ENCODE data around the gene TRIM52. TPM values are rescaled to one million over a fixed set of nuclear protein-coding genes. Genes with fewer than 3 reads are reported as not detected.
A peak's percentile ranks its signal among the peaks of the same experiment; 100 is the strongest.

TRIM52 gene
- total and polyA plus RNA-seq, 9 of the 15 experiments (the other 6 are each of a cell fraction or from before 2014, with no cell fraction given) = 3.3 to 21.9 (median 13.5) TPM

DNA sequence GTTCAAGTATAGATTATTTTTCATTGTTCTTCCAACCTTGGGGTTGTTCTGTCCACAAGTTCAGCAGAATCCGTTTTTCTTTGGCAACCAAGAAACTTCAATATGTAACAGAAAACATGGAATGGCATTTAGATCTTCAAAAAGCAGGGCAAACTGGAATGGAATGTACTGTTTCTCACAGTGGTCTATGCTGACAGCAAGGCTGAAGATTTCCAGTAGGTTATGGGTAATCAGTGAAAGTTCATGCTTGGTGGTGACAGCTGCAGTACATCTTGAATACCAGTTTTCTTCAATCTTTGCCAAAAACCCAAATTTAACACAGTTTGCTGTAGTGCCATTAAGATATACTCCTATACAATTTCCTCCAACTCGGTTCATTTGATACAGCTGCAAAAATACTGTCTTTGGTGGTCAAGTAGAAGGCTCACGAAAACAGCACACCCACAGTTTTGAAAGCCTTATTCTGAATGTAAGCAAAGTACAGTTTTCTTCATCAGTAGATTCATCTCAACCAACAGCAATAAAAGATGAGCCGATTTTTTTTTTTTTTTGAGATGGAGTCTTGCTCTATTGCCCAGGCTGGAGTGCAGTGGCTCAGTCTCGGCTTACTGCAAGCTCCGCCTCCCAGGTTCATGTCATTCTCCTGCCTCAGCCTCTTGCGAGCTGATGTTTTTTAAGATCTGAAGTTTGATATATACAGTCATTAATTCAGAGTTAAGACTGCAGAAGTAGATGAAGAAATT lies 4.9 kb downstream of the TRIM52 start:
- TF ChIP-seq ZNF121 (CRISPR knock-in tag; conservative IDR thresholded peaks at IDR 0.05) (peak; percentile 70), POLR2A (conservative IDR thresholded peaks at IDR 0.05) (peak; percentile 33; the same call in 1 of the 2 replicates), SREBF1 (IDR thresholded peaks at IDR 0.05; ENCODE audit: borderline replicate concordance, low read depth, low read length) (no peak), ZNF384 (IDR thresholded peaks at IDR 0.05; ENCODE audit: low read depth, low read length) (0 out of 2 replicates have a peak, but pooled peaks have one; percentile 37), BCOR (IDR thresholded peaks at IDR 0.05) (0 out of 2 replicates have a peak, but pooled peaks have one; percentile 16)
- TF ChIP-seq, protein P1, sequence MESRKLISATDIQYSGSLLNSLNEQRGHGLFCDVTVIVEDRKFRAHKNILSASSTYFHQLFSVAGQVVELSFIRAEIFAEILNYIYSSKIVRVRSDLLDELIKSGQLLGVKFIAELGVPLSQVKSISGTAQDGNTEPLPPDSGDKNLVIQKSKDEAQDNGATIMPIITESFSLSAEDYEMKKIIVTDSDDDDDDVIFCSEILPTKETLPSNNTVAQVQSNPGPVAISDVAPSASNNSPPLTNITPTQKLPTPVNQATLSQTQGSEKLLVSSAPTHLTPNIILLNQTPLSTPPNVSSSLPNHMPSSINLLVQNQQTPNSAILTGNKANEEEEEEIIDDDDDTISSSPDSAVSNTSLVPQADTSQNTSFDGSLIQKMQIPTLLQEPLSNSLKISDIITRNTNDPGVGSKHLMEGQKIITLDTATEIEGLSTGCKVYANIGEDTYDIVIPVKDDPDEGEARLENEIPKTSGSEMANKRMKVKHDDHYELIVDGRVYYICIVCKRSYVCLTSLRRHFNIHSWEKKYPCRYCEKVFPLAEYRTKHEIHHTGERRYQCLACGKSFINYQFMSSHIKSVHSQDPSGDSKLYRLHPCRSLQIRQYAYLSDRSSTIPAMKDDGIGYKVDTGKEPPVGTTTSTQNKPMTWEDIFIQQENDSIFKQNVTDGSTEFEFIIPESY (CRISPR knock-in tag; IDR thresholded peaks at IDR 0.05) = no peak
- Histone ChIP-seq H3K9ac (ENCODE audit: insufficient read depth in 1 of 2, low read depth in 2 of 2, low read length in 2 of 2) (no peak overlapping the region), H3K79me2 (ENCODE audit: control insufficient read depth, insufficient read depth, low read length) (peaks cover 95% of the 10 kb centered on the region), H3K9me1 (ENCODE audit: control insufficient read depth, insufficient read depth, low read length) (no peaks in the 10 kb centered on the region), H3K9me3 (replicated peaks; ENCODE audit: control insufficient read depth, insufficient read depth, low read depth, low read length) (no peaks in the 10 kb centered on the region), H3K27me3 (ENCODE audit: control insufficient read depth in 2 of 2, insufficient read depth in 2 of 2, low read length in 2 of 2) (no peaks in the 10 kb centered on the region), H3K4me2 (ENCODE audit: insufficient read depth, low read length) (no peak overlapping the region), H3K36me3 (ENCODE audit: control insufficient read depth, insufficient read depth, low read length) (peaks cover 60% of the 10 kb centered on the region), H4K20me1 (replicated peaks; ENCODE audit: control insufficient read depth, insufficient read depth, low read length) (peaks cover 47% of the 10 kb centered on the region), H2AFZ (ENCODE audit: low read depth, low read length) (no peak overlapping the region), H3K4me3 (no peak overlapping the region), H3K4me1 (replicated peaks in 1 of 2; ENCODE audit: control insufficient read depth in 2 of 2, insufficient read depth in 2 of 2, low read length in 2 of 2) (peaks cover 11 to 30% of the 10 kb centered on the region in 2 experiments; a peak in 4 of 5 replicates), H3K27ac (ENCODE audit: extremely low read depth, low read depth, low read length) (no peak overlapping the region)
- CTCF ChIA-PET (ENCODE audit: low intra/inter-chr PET ratio) = no interaction called here
- FAIRE-seq (no peak), DNase-seq (ENCODE audit: extremely low read depth in 1 of 4, low spot score in 3 of 4) (no peak), ATAC-seq (no peak)
- intact Hi-C loops (cut with micrococcal nuclease) (no loop called here), in situ Hi-C loops (cut with MboI) (no loop called here)
- BruUV-seq (replicated peaks) = TSS peak; percentile 5
- WGBS (ENCODE audit: insufficient coverage, low coverage, missing lambda C conversion rate) = 38% methylated on average over 7 of the region's 7 CpGs
- POLR2A ChIA-PET = interaction anchor here (0.9 to 13.0 kb wide), 3 partner anchors 11 to 25 kb away, joined by 3 to 185 read pairs (median 4); partner anchors contain the start of gene RACK1
